IPS-NIHi11 (cell line): ENCODE results near the gene CPSF4L.
"Not testable (repeated sequence)": the region's sequence is repeated elsewhere in the genome, so short reads cannot be mapped to it uniquely, and the experiment has no call there.

Experiments used
- DNase-seq: peaks from one replicate; pipeline ENCODE4 v3.0.0; 2012; ENCODE audit warnings: mixed read lengths, low spot score

The CPSF4L gene, protein sequence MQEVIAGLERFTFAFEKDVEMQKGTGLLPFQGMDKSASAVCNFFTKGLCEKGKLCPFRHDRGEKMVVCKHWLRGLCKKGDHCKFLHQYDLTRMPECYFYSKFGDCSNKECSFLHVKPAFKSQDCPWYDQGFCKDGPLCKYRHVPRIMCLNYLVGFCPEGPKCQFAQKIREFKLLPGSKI

DNA sequence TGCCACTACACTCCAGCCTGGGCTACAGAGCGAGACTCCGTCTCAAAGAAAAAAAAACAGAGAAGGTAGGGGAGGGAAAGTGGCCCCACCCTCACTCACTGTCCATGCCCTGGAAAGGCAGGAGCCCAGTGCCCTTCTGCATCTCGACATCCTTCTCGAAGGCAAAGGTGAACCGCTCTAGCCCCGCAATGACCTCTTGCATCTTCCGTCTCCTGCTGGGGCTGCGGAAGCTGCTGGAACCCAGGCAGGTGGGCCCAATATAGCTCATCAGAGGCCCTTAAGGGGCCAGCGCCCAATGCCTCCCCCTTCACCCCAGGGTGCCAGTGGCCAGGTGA is at the start of gene CPSF4L:
CPSF4L (minus strand) TSS at position 264 of the 335 bp plus-strand sequence; CDS start at position 202, 62 bp downstream.
- DNase-seq: no peak

DNA sequence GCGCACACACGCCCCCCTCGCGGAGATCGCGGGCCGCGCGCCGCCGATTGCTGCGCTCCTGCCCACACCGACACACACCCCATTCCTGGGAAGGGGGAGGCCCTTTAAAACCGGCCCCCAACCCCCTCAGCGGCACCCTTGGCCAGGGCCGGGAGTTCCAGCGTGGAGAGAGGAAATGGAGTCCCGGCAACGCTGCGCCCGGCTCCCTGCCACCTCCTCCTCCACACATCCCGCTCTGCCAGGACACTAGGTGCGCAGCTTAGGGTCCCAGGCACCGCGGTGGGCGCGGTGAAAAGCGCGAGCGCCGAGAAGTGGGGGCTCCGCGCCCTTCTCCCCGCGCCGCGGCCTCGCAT is 49.7 kb upstream of the CPSF4L start:
- DNase-seq: no peak

DNA sequence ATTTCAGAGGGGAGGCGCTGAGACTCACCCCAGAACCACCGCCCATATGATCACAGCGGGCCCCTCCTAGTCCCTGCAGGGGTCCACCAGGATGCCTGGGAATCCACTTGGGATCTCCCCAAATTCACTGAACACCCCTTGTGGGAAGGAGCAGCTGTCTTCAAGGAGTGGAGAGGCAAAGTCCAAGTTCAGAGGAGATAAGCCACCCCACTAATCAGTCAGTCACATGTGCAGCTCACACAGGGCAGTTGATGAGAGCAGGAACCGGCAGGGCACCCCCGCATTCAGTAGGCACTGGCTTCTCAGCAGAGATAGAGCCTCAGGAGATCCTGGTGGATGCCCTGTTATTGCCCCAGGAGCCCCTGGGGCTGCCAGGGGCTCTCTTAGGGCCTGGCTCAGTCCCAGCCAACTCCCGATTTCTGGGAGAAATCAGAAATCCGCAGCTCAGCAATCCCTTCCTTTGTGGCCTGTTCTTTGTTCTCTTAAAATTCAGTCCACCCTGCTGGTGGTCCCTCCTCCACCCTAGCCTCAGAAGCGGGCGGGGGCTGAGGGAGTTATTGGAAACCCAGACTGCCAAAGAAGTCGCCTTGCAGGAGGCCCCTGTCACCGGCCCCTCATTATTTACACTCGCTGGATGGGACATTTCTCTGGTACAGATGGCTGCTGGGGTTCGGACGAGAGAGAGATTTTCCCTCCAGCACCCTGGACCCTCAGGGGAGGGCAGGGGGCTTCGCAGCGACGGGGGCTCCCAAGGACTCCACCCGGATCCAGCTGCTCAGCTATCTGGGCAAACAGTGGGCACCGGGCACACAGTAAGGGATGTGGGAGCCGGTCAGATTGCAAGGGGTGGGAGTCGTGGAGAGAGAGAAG is 48.3 kb upstream of the CPSF4L start:
- DNase-seq: no peak

DNA sequence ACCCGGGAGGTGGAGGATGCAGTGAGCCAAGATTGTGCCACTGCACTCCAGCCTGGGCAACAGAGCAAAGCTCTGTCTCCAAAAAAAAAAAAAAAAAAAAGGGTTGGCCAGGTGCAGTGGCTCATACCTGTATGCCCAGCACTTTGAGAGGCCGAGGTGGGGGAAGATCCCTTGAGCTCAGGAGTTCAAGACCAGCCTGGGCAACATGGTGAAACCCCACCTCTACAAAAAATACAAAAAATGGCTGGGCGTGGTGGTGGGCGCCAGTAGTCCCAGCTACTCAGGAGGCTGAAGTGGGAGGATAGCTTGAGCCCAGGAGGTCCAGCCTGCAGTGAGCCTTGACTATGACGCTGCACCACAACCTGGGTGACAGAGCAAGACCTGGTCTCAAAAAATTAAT is 47.3 kb upstream of the CPSF4L start:
- not testable (repeated sequence) for DNase-seq

DNA sequence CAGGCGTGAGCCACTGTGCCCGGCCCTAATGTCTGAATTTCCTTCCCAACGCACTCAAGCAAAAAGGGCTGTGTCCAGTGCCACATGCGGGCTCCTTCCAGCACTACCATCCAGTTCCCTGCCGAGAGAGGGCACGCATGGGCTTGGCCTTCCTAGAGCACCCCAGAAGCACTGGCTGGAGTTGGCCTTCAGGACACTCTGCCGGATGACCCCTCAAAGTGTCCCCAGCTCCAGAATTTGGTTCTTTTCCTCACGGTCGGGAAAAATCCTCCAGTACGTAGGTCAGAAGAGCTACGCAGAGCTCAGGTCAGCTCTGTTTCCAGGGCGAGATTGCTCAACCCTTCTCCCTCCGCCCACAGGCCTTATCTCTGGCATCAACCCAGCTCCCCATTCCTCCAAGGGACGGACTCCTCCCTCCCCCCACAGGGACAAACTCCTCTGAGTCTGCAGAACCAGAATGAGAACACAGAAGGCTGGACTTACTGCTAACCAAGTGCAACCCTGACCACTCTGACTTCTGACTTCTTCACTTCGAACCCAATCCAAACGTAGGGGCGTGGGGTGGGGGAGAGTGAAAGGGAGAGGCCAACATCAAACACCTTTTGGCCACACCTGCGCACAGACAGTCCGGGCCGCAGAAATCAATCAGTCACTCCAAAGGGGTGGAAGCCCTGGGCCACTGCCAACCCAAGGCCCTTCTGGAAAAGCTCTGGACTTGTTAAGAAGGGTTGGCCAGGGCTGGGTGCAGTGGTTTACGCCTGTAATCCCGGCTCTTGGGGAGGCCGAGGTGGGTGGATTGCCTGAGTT is 46.5 kb upstream of the CPSF4L start:
- no peak for DNase-seq

DNA sequence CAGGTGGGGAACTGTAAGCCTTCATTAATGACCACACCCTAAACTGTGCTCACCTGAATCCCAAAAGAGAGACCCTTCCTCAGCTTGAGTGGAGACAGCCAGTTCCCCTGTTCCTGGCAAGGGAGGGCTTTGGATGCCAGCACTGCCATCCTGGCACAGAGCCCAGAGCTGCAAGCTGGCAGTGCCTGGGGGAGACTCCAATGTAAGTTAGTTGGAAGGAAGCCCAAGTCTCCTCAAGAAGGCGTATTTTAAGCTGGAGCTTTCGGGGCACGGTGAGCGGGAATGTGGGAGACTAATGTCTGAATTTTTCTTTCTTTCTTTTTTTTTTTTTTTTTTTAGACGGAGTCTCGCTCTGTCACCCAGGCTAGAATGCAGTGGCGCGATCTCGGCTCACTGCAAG is 45.5 kb upstream of the CPSF4L start:
- DNase-seq: no peak

DNA sequence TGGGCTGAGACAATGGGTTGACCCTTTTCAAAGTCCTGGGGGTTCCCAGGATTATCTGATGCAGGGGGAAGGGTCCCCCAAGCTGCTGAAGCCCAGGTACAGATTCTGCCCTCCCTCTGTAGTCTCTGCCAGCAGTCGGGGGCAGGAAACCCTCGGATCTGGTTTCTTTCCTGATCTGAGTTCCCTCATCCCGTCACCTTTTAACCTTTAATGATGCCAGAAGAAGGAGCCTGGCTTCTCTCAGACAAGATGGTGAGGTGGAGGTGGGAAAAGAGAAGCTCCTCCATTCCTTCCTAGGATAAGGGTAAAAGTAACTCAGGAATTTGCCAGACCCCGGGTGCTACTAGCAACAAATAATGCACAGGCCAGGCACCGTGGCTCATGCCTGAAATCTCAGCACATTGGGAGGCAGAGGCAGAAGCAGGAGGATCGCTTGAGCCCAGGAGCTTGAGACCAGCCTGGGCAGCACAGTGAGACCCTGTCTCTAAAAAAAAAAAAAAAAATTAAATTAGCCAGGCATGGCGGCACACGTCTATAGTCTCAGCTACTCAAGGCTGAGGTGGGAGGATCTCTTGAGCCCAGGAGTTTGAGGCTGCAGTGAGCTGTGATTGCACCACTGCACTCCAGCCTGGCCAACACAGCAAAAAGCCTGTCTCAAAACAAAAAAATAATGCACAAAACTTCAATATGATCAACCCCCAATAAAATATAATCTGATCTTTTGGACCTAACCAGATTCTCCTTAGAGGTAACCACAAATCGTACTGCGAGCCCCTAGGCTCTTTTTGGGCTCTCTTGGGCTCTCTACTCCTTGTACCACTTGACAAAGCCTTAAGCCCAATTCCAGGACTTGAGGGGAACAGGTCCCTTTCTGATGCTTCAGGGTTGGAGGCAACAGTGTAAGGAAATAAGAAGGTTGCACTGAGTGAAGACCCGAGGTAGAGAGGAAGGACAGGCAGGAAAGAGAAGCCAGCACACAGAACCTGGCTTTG is 44.5 kb upstream of the CPSF4L start:
- no peak for DNase-seq

DNA sequence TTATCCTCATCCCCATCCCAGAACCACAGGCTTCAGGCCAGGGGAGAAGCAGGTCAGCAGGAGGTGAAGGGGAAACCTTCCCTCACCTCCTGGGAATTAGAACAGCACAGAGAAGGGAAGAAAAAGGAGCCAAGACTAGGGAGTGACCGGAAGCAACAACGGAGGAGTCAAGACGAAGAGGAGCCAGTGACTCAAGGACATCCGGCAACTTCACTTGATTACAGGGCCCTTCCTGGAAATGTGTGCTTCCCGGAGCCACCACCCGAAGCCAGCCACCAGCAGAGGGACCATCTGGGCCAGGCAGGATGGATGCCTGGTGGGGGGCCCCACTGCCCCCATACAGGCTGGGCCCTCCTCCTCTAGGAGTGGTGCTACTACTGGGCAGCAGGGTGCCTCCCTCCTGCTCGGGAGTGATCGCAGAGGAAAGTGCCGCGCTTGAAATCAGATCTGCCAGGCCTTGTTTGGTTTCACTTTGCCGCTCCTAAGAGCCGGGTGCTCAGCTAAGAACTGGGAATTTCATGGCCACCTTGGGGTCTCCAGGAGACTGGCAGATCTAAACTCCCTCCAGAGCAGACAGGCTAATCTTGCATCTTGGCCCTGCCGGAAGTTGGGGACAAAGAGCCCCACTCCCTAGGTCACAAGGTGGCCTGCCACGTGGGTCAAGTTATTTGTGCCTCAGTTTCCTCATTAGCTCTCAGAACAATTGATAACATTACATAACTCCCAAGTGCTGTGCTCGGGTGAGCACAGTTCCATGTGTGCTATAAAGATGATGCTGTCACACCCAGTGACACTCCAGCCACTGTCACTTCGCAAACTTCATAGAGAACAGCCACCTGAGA is 43.5 kb upstream of the CPSF4L start:
- no peak for DNase-seq

DNA sequence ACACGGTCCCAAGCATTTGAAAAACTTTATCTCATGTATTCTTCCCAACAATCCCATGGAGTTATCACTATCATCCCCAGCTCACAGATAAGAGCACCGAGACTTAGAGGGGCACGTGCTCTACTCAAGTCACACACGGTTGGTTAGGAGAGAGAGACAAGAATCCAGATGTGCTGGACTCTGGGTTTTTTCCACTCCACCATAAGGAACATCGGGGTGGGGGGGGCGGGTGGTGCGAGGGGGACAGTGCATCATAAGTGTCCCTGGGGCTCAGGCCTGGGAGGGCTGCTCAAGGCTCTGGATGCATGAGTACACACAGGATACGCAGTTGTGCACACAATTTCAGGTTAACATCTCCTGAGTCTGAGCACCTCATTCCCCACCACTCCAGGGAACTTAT is 42.8 kb upstream of the CPSF4L start:
- DNase-seq: no peak

DNA sequence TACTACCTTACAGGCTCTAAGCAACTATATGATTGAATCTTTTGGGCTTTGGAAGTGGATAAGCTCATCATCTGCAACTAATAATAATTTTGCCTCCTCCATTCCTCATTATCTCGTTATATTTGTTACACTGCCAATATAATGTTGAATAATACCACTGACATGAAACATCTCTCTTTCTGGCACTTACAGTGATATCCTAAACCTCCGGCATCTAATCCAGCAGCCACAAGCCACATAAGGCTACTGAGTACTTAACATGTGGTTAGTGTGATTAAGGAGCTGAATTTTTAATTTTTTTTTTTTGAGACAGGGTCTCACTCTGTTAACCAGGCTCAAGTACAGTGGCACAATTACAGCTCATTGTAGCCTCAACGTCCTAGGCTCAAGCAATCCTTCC is 40.5 kb upstream of the CPSF4L start:
- DNase-seq: no peak

DNA sequence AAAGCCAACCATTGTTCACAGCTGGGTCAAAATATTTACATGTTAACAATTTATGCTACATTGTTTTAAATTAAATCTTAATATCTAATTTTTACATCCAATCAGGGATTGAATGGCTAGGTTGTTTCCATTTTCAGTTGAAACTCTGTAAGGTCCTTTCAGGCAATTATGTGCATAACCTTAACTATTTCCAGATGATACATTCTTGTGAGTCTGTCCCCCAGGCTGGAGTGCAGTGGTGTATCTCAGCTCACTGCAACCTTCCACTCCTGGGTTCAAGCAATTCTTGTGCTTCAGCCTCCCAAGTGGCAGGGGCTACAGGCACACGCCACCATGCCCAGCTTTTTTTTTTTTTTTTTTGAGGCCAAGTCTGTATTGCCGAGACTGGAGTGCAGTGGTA is 39.7 kb upstream of the CPSF4L start:
- DNase-seq: no peak

DNA sequence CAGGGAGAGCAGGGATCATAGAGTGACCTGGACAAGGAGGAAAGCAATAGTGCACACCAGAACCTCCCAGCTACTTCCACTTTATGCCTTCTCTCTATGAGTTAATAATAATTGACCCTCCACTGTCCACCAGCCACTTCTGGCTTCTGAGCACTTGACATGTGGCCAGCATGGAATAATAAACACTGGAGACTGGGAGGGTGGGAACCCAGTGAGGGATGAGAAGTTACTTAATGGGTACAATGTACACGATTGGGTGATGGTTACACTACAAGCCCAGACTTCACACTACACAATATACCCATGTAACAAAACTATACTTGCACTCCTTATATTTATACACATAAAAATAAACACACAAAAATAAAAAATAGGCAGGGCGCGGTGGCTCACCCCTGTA is 38.7 kb upstream of the CPSF4L start:
- DNase-seq: no peak

DNA sequence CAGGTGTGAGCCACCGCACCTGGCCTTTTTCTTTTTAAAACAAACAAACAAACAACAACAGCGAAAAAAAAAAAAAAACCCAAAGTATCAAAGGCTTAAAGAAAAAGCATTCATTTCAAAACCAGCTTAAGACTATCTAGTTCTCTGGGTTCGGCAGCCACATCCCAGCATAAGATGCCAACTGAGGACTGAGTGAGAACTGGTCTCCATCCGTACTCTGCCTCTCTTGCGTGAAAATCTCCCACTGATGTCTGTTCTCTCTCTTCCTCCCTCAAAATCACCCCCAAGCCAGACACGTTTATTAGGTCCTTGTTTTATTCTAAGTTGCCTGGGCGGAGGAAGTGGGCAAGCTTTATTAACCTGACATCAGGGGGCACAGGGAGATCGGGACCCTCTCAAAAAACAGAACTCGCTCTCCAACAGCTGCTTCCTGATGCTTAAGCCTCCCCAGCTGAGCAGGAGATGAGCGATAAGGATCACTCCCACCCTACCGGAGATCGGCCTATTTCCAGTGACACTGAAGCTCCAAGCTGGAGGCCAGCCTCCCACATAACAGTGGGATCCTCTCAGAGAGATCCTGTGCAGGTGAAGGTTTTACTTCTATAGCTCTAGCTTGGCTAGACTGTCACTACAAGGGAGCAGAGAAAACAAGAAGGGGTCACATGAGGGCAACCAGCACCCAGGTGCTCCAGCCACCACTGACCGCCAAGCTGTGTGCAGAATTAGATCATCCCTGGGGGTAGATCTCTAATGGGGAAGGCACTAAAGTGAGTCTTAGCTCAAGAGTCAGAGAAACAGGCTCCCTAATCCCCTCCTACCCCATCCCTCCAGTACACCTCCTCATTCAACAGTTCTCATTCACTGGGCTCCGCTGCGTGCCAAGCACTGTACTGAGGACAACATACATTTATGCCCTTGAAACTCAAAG is 36.5 kb upstream of the CPSF4L start:
- no peak for DNase-seq

DNA sequence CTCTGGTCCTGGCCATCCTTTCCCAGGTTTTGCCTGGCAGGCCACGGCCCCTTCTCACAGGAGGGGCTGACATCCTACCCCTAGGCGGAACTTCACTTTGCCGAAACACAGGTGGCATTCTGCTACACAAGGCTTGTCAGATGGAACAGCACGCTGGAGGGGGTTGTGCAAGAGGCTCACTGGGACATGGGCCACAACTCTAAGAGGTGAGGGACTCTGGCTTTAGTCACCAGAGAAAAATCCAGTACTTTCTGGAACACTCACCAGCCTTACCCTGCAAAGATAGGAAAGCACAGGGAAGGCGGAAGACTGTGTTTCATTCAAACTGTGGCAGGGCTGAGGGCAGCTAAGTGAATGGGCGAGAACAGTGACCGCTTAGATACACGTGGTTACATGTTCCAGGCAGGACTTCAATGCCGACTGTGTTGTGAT is 31.8 kb upstream of the CPSF4L start:
- DNase-seq: no peak

DNA sequence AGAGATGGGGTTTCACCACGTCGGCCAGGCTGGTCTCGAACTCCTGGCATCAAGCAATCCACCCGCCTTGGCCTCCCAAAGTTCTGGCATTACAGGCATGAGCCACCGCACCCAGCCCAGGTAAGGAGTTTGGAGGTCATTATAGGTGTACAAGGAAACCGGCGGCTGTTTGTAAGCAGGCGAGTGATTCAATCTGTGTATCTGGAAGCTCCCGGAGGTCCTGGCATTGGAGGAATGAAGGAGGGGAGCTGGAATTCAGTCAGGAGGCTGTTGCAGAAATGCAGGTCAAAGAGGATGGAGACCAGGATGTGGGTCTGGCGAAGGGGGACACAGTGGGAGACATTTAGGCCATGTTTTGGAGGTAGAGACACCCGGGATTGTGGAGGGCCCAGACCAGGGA is 31.4 kb upstream of the CPSF4L start:
- no peak for DNase-seq

DNA sequence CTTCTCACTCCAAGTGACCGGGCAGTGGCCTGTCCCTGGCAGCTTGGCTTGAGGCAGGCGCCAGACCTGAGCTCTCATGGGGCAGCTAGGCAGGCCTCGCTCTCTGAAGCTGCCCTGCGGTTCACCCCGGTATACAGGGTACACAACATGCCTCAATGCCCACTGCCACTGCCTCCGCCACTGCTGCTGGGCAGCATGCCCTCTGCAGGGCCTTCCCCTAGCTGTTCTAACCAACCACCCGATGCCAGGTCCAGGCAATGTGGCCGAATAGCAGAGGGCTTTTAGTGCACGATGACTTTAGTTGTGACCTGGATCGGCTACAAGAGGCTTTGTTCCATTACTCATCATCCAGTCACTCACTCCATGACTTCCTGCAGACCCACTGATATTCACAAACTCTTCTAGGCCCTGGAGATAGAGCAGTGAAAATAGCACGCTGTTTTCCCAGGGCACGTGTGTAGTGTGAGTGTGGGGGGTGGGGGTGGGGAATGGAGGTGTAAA is 30.4 kb upstream of the CPSF4L start:
- DNase-seq: no peak

DNA sequence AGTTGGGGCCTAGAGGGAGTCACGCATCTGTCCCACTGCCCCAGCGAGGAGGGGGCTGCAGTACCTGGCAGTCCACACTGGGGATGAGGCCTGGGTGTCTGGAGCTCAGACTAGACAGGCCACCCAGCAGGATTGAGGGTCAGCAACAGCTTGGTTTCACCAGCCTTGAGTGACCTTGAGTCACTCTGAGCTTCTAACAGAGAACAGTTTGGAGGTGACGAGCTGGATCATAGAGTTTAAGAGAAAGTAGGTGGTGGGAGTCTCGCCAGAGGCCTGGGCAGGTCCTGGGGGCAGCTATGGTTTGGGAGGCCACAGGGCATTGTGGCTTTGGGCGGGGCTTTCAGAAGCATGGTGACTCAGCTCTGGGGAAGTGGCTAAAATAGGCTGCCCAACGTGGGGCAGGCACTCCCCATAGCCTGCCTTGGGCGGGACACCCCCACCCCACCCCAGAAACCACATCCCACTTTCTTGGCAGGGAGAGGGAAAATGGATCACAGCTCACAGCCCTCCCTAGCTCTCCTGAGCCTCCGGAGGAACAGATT is 29.7 kb upstream of the CPSF4L start:
- no peak for DNase-seq

DNA sequence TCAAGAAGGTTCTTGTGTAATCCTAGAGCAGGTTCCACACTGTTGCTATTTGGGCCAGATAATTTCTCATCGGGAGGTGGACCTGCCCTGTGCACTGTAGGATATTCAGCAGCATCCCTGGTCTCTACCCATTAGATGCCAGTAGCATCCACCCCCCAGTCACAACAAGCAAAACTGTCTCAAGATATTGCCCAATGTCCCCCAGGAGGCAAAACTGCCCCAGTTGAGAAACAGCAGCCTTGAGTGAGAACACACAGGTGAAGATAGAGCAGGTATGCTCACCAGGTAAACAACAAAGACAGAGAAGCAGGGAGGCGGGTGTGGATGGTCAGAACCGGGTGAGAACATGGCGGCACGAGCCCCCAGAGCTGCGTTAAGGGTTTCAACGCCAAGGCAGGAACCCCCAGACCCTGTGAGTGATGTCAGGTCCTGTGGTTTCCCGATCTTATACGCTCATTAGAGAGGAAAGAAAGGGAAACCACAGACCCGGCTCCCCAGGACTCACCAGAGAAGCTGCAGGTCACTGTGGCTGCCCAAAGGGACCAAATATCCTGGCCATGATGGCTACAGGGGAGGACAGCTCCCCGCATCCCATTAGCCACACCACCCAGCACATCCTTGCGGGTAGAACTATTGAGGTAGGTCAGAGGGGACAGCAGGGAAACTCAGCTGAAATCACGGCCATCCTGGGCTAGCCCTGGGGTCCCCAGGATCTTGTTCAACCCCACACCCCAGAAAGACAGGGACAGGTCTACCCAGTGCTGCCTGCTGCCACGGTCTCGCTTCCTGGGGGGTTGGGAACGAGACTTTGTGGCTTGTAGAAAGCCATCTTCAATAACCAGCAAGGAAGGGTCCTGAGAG is 28.9 kb upstream of the CPSF4L start:
- no peak for DNase-seq
